Colonic mucosa (tissue), 4 donors: ENCODE measurements around the gene CDH4. TPM values are rescaled to one million over a fixed set of nuclear protein-coding genes. Genes with fewer than 3 reads are reported as not detected.
"Not testable (repeated sequence)": the region's sequence is repeated elsewhere in the genome, so short reads cannot be mapped to it uniquely, and the experiment has no call there.

Source experiments
- DNase-seq: peaks from one replicate; pipeline ENCODE4 v3.0.0-alpha.2; 2020
- H3K27ac ChIP-seq: fragments of 200-600 bp; one replicate; pipeline ENCODE4 v1.8.0; 2021
- H3K27me3 ChIP-seq: fragments of 200-600 bp; one replicate; pipeline ENCODE4 v1.8.0; 2021
- H3K36me3 ChIP-seq: fragments of 200-600 bp; one replicate; pipeline ENCODE4 v1.8.0; 2021
- H3K4me1 ChIP-seq: fragments of 200-600 bp; one replicate; pipeline ENCODE4 v1.8.0; 2021; ENCODE audit warnings: mild to moderate bottlenecking
- H3K4me3 ChIP-seq: fragments of 200-600 bp; one replicate; pipeline ENCODE4 v1.8.0; 2021
- H3K9ac ChIP-seq, 2 donors: one replicate each; pipeline ENCODE4 v1.7.0; 2013; ENCODE audit warnings: control low read depth in 2 of 2, low read depth in 2 of 2, low read length in 2 of 2
- H3K9me3 ChIP-seq: fragments of 200-600 bp; one replicate; pipeline ENCODE4 v1.8.0; 2021
- intact Hi-C: fragments of 100-400 bp; cut with DNase I; formaldehyde crosslinking; loops from one replicate; pipeline ENCODE4 v1.14.1; 2022
- total RNA-seq, 2 donors: library from RNA; stranded (reverse); fragmentation: NEBNext Ultra II Directional in 1 of 2; extraction: Animal tissue kit (Norgen Biotek cat#: 25700) in 1 of 2; gene quantifications; one replicate each; pipeline ENCODE4 v1.2.1, GENCODE V29; 2021
- TF ChIP-seq, protein P1 (sequence below): fragments of 200-600 bp; IDR thresholded peaks from one replicate; pipeline ENCODE4 v1.8.0; 2022; ENCODE audit warnings: antibody characterized with exemption, mild to moderate bottlenecking
- donor health status: healthy.
- donor health status: DM: no; HTN: no; CAD: no.
- donor health status: DM: no; HTN: no; CAD: no.

The CDH4 gene
- total RNA-seq, 2 donors from 2014 or later = 0.08 TPM; not detected in 1

DNA sequence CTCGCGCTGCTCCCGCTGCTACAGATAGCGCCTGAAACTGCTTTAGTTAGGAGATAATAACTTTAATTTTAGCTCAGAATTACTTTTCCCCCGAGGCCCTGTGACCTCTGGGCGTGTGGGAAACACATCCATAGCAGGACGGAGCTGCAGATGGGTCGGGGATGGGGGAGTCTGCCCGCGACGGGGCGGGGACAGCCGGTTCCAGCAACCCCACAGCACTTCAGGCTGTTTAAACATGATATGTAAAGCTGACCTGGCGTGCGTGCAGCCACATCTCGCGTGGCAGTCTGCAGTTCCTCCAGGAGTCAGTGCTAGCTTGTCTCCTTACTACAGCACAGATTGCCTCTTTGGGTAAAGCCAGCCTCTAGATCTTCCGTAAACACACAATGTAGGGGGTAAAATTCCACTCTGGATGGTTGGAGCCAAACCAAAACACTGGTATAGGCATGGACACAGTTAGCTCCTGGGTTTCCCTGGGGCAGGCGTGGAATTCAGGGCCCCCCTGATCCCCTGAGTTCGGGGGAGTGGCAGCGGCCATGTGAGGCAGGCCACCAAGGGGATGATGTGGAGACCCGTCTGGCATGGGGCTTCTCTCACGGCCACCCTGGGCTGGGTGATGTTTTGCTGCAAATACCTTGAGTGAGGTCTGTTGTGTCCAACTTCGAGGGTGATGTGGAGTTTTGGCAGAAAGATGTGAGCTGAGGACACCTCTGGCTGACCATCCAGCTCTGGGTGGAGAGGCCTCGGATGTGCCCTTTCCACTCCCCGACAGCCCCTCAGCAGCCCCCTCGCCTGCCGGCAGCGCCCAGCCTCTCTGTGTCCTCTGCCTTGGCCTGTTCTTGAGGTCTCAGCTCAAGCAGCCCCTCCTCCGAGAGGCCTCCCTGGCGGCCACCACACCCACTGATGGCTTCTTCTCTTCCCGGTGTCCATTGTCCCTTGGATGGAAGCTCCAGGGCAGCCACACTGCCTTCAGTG is 599.2 kb downstream of the CDH4 start:
- TF ChIP-seq, protein P1, sequence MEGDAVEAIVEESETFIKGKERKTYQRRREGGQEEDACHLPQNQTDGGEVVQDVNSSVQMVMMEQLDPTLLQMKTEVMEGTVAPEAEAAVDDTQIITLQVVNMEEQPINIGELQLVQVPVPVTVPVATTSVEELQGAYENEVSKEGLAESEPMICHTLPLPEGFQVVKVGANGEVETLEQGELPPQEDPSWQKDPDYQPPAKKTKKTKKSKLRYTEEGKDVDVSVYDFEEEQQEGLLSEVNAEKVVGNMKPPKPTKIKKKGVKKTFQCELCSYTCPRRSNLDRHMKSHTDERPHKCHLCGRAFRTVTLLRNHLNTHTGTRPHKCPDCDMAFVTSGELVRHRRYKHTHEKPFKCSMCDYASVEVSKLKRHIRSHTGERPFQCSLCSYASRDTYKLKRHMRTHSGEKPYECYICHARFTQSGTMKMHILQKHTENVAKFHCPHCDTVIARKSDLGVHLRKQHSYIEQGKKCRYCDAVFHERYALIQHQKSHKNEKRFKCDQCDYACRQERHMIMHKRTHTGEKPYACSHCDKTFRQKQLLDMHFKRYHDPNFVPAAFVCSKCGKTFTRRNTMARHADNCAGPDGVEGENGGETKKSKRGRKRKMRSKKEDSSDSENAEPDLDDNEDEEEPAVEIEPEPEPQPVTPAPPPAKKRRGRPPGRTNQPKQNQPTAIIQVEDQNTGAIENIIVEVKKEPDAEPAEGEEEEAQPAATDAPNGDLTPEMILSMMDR = no peak
- Histone ChIP-seq H3K9ac (no peak overlapping the region), H3K27me3 (no peaks in the 10 kb centered on the region), H3K4me1 (no peaks in the 10 kb centered on the region), H3K4me3 (no peak overlapping the region), H3K36me3 (no peaks in the 10 kb centered on the region), H3K9me3 (no peaks in the 10 kb centered on the region), H3K27ac (no peak overlapping the region)
- DNase-seq = no peak
- intact Hi-C loops = no loop called here

DNA sequence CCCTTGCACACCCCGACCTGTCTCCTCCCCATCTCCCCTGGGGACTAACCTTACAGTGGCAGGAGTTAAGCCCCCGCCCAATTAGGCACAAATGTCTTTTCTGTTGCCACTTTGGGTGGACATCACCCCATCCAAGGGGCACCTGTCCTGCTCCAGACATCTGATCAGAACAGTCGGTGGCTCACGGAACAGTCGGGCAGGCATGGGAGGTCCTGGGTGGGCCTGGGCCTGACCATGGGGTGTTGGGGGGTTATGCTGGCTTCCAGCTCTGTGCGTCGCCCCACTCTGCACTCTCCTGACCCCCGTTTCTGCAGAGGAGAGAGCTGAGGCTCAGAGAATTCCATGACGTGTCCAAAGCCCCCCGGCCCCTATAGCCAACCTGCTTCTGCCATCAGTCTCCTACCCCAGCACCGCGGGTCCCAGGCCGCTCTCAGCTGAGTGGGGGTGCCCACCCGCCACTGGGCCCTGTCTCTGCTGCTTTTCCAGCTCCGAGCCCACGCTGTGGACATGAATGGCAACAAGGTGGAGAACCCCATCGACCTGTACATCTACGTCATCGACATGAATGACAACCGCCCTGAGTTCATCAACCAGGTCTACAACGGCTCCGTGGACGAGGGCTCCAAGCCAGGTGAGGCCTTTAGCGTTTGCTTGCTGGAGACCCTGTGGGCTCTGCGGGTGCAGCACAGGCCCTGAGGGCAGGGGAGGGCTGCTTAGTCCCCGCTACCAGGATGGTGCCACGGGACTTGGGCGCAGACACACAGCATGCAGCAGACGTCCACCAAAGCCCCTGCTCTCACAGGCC is 600.4 kb downstream of the CDH4 start:
- no peaks in the 10 kb centered on the region for H3K27me3 ChIP-seq
- H3K36me3 ChIP-seq = no peaks in the 10 kb centered on the region
- TF ChIP-seq, protein P1 = no peak
- intact Hi-C loops = no loop called here
- H3K4me3 ChIP-seq = no peak overlapping the region
- no peaks in the 10 kb centered on the region for H3K9me3 ChIP-seq
- DNase-seq = no peak
- H3K27ac ChIP-seq = no peak overlapping the region
- no peak overlapping the region for H3K9ac ChIP-seq
- H3K4me1 ChIP-seq = no peaks in the 10 kb centered on the region

DNA sequence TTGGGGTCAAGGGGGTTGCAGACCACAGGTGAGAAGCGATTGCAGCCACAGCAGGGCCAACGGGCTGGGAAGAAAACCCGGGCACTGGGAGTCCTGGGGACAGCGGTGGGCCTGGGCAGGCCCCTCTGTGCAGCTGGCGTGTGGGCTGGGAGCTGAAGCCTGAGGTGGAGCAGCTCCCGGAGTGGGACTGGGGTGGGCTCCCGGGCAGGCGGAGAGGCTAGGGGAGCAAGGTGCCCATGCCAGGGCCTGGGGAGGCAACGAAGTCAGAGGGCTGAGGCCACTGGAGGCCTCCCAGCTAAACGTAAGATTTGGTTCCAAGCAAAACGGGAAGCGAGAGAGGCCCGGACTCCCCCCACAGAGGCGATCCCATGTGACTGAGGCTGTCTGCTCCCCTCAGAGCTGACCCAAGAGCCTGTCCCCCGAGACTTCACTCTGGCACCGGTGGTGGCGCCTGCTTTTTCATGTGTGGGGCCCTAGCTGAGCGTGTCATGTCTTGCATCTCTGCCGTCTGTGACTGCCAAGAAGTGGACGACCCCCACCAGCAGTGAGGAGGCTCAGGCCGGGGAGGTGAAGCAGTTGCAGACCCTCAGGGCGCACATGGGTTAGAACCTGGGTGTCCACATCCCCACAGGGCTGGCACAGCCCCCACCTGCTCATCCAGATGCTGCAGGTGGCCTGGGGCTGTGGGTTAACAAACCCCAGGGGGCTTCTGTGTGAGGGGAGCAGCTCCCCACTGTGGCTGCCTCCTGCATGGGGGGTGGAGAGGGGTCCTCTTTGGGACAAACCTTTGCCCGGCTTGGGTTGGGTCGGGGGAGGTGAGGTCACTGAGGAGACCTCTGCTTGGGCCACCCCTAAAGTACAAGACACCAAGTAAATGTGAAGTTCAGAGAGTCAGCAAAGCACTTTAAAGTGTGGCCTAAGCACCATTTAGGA is 601.3 kb downstream of the CDH4 start:
- no peaks in the 10 kb centered on the region for H3K27me3 ChIP-seq
- H3K4me3 ChIP-seq = no peak overlapping the region
- intact Hi-C loops = no loop called here
- no peak overlapping the region for H3K9ac ChIP-seq
- DNase-seq = no peak
- no peaks in the 10 kb centered on the region for H3K4me1 ChIP-seq
- H3K36me3 ChIP-seq = no peaks in the 10 kb centered on the region
- TF ChIP-seq, protein P1 = no peak
- H3K9me3 ChIP-seq = no peaks in the 10 kb centered on the region
- no peak overlapping the region for H3K27ac ChIP-seq

DNA sequence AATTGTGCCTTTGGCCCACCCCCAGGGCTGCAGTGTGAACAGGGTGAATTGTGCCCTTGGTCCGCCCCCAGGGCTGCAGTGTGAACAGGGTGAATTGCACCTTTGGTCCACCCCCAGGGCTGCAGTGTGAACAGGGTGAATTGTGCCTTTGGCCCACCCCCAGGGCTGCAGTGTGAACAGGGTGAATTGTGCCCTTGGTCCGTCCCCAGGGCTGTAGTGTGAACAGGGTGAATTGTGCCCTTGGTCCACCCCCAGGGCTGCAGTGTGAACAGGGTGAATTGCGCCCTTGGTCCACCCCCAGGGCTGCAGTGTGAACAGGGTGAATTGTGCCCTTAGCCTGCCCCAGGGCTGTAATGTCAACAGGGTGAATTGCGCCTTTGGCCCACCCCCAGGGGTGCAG is 602.5 kb downstream of the CDH4 start:
- H3K36me3 ChIP-seq, H3K4me3 ChIP-seq, H3K9me3 ChIP-seq, H3K27ac ChIP-seq, H3K4me1 ChIP-seq, H3K27me3 ChIP-seq, H3K9ac ChIP-seq, intact Hi-C loops, DNase-seq: not testable (repeated sequence)

DNA sequence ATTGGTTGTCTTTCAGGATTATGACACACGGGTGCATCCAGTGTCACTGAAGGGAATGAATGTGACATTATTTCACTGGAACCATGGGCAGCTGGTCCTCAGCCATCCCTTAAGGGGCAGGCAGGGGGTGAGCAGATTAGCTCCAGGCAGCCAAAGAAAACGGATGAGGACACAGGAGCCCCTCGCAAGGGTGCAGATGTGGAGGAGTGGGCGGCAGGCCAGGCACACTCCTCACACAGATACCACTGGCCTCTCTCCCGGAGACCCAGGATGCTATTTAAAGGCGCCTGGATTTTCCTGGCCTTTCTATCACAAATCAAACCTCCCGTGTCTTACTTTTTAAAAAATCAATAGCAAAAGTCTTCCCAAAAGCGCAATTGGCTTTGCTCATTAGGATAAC is 603.2 kb downstream of the CDH4 start:
- H3K27ac ChIP-seq = no peak overlapping the region
- H3K9ac ChIP-seq = no peak overlapping the region
- DNase-seq = no peak
- H3K4me3 ChIP-seq = no peak overlapping the region
- H3K36me3 ChIP-seq = no peaks in the 10 kb centered on the region
- H3K9me3 ChIP-seq = no peaks in the 10 kb centered on the region
- no peaks in the 10 kb centered on the region for H3K27me3 ChIP-seq
- TF ChIP-seq, protein P1 = no peak
- no peaks in the 10 kb centered on the region for H3K4me1 ChIP-seq
- intact Hi-C loops = no loop called here
